GM21529 (cell line): Measurements from ENCODE around the gene ABCA13.

Experiments used
- ATAC-seq: cut with Tn5 transposase; IDR thresholded peaks from one replicate; pipeline ENCODE4 v1.9.1; 2021; ENCODE audit not compliant: unreplicated experiment

The ABCA13 gene

GRCh38 chr7:48296966-48297365 is 125.7 kb downstream of the ABCA13 start:
- ATAC-seq, result no peak

GRCh38 chr7:48298779-48299178 is 127.5 kb downstream of the ABCA13 start:
- peak; percentile 74 for ATAC-seq

- peak; percentile 89 for ATAC-seq
Observed at GRCh38 chr7:48299580-48300169, 128.4 kb downstream of the ABCA13 start.

- no peak for ATAC-seq
Observed at GRCh38 chr7:48300301-48300700, 129.0 kb downstream of the ABCA13 start.

GRCh38 chr7:48301201-48301600 is 129.9 kb downstream of the ABCA13 start:
- ATAC-seq, result no peak

GRCh38 chr7:48304641-48305040 is 133.4 kb downstream of the ABCA13 start:
- ATAC-seq, result no peak

- ATAC-seq, result no peak
Observed at GRCh38 chr7:48305661-48306060, 134.4 kb downstream of the ABCA13 start.

- no peak for ATAC-seq
Observed at GRCh38 chr7:48307041-48307714, 135.9 kb downstream of the ABCA13 start.

GRCh38 chr7:48309720-48310119 is 138.5 kb downstream of the ABCA13 start:
- ATAC-seq, result no peak

GRCh38 chr7:48311464-48312100 is 140.3 kb downstream of the ABCA13 start:
- no peak for ATAC-seq

- no peak for ATAC-seq
Observed at GRCh38 chr7:48312151-48312550, 140.9 kb downstream of the ABCA13 start.

GRCh38 chr7:48316768-48317167 is 145.5 kb downstream of the ABCA13 start:
- ATAC-seq, result no peak

- ATAC-seq, result no peak
Observed at GRCh38 chr7:48317360-48317759, 146.1 kb downstream of the ABCA13 start.

GRCh38 chr7:48321319-48322010 is 150.2 kb downstream of the ABCA13 start:
- no peak for ATAC-seq

- ATAC-seq, result no peak
Observed at GRCh38 chr7:48337012-48337621, 165.9 kb downstream of the ABCA13 start.

GRCh38 chr7:48337781-48338180 is 166.5 kb downstream of the ABCA13 start:
- no peak for ATAC-seq

GRCh38 chr7:48347230-48347825 is 176.1 kb downstream of the ABCA13 start:
- no peak for ATAC-seq

GRCh38 chr7:48350515-48350914 is 179.3 kb downstream of the ABCA13 start:
- no peak for ATAC-seq

- ATAC-seq, result no peak
Observed at GRCh38 chr7:48351900-48352299, 180.6 kb downstream of the ABCA13 start.

- no peak for ATAC-seq
Observed at GRCh38 chr7:48355346-48355745, 184.1 kb downstream of the ABCA13 start.

- no peak for ATAC-seq
Observed at GRCh38 chr7:48360574-48360973, 189.3 kb downstream of the ABCA13 start.
